H9 (cell line): ENCODE measurements around the gene MYO1E. TPM values are rescaled to one million over a fixed set of nuclear protein-coding genes. Genes with fewer than 3 reads are reported as not detected.

Source experiments
- DNase-seq: peaks from one replicate; pipeline ENCODE4 v3.0.0-alpha.2; 2017
- H2AFZ ChIP-seq: one replicate; pipeline ENCODE4 v1.6.1; 2013; ENCODE audit warnings: mild to moderate bottlenecking, low read length, control low read depth, moderate library complexity
- H2AK5ac ChIP-seq: 2 replicates; pipeline ENCODE4 v1.6.1; 2013; ENCODE audit warnings: low read length, control low read depth, mixed read lengths; ENCODE audit not compliant: insufficient read length
- H2BK120ac ChIP-seq: one replicate; pipeline ENCODE4 v1.6.1; 2013; ENCODE audit warnings: low read depth, mild to moderate bottlenecking, low read length, control low read depth, inconsistent platforms; ENCODE audit not compliant: poor library complexity, severe bottlenecking
- H2BK12ac ChIP-seq: 2 replicates; pipeline ENCODE4 v1.6.1; 2013; ENCODE audit warnings: low read length, control low read depth, mixed read lengths, low read depth; ENCODE audit not compliant: insufficient read length
- H2BK15ac ChIP-seq: 2 replicates; pipeline ENCODE4 v1.6.1; 2013; ENCODE audit warnings: low read depth, low read length, control low read depth
- H2BK20ac ChIP-seq: one replicate; pipeline ENCODE4 v1.6.1; 2013; ENCODE audit warnings: low read depth, mild to moderate bottlenecking, low read length, control low read depth, inconsistent platforms; ENCODE audit not compliant: poor library complexity, severe bottlenecking
- H2BK5ac ChIP-seq: 2 replicates; pipeline ENCODE4 v1.6.1; 2013; ENCODE audit warnings: low read length, control low read depth, mixed read lengths; ENCODE audit not compliant: insufficient read length
- H3K14ac ChIP-seq: 2 replicates; pipeline ENCODE4 v1.6.1; 2013; ENCODE audit warnings: low read length, control low read depth; ENCODE audit not compliant: insufficient read depth
- H3K18ac ChIP-seq: 2 replicates; pipeline ENCODE4 v1.6.1; 2013; ENCODE audit warnings: low read depth, mild to moderate bottlenecking, mixed read lengths, low read length, control low read depth; ENCODE audit not compliant: insufficient read length
- H3K23ac ChIP-seq: 2 replicates; pipeline ENCODE4 v1.6.1; 2013; ENCODE audit warnings: low read length, control low read depth, mixed read lengths, low read depth; ENCODE audit not compliant: insufficient read length
- H3K23me2 ChIP-seq: 2 replicates; pipeline ENCODE4 v1.6.1; 2013; ENCODE audit warnings: low read depth, mild to moderate bottlenecking, mixed read lengths, low read length, control low read depth; ENCODE audit not compliant: insufficient read length, poor library complexity, severe bottlenecking
- H3K27ac ChIP-seq: 2 replicates; pipeline ENCODE4 v1.5.1; 2013; ENCODE audit warnings: low read length, control low read depth, mixed read lengths, low read depth; ENCODE audit not compliant: insufficient read length
- H3K27me3 ChIP-seq: 2 replicates; pipeline ENCODE4 v1.6.1; 2013; ENCODE audit warnings: low read length, control low read depth, inconsistent platforms; ENCODE audit not compliant: insufficient read depth
- H3K4ac ChIP-seq: 2 replicates; pipeline ENCODE4 v1.6.1; 2013; ENCODE audit warnings: low read depth, mild to moderate bottlenecking, control low read depth, inconsistent platforms, low read length, moderate library complexity
- H3K4me1 ChIP-seq: 2 replicates; pipeline ENCODE4 v1.6.1; 2013; ENCODE audit warnings: low read length, control low read depth, inconsistent platforms; ENCODE audit not compliant: insufficient read depth
- H3K4me2 ChIP-seq: 2 replicates; pipeline ENCODE4 v1.6.1; 2013; ENCODE audit warnings: low read length, control low read depth, mixed read lengths; ENCODE audit not compliant: insufficient read length, insufficient read depth
- H3K56ac ChIP-seq: 2 replicates; pipeline ENCODE4 v1.6.1; 2013; ENCODE audit warnings: low read depth, mild to moderate bottlenecking, mixed read lengths, low read length, control low read depth; ENCODE audit not compliant: insufficient read length
- H3K79me1 ChIP-seq: 2 replicates; pipeline ENCODE4 v1.6.1; 2013; ENCODE audit warnings: low read depth, mild to moderate bottlenecking, moderate library complexity, low read length, control low read depth, inconsistent platforms; ENCODE audit not compliant: insufficient read depth, poor library complexity, severe bottlenecking
- H3K79me2 ChIP-seq: 2 replicates; pipeline ENCODE4 v1.6.1; 2013; ENCODE audit warnings: low read length, control low read depth, inconsistent platforms; ENCODE audit not compliant: insufficient read depth
- H3K9ac ChIP-seq: 2 replicates; pipeline ENCODE4 v1.6.1; 2013; ENCODE audit warnings: low read length, control low read depth, mixed read lengths; ENCODE audit not compliant: insufficient read length; ENCODE audit errors: extremely low read depth
- H3K9me3 ChIP-seq: one replicate; pipeline ENCODE4 v1.6.1; 2013; ENCODE audit warnings: low read depth, low read length, inconsistent platforms; ENCODE audit not compliant: control insufficient read depth
- H3T11ph ChIP-seq: one replicate; pipeline ENCODE4 v1.6.1; 2013; ENCODE audit warnings: mild to moderate bottlenecking, low read length, control low read depth, inconsistent platforms
- H4K20me1 ChIP-seq: one replicate; pipeline ENCODE4 v1.6.1; 2013; ENCODE audit not compliant: control insufficient read depth, insufficient read length, insufficient read depth
- H4K5ac ChIP-seq: 2 replicates; pipeline ENCODE4 v1.6.1; 2013; ENCODE audit warnings: low read depth, mild to moderate bottlenecking, mixed read lengths, low read length, control low read depth; ENCODE audit not compliant: insufficient read length
- H4K8ac ChIP-seq: replicated peaks from 2 replicates; pipeline ENCODE4 v1.6.1; 2013; ENCODE audit warnings: low read length, control low read depth, mixed read lengths, low read depth; ENCODE audit not compliant: insufficient read length
- H4K91ac ChIP-seq: 2 replicates; pipeline ENCODE4 v1.6.1; 2013; ENCODE audit warnings: low read depth, mild to moderate bottlenecking, moderate library complexity, mixed read lengths, low read length, control low read depth; ENCODE audit not compliant: insufficient read length
- H3K27ac Mint-ChIP-seq, 3 experiments: 2 replicates in 2 of 3; 3 replicates in 1 of 3; pipeline ENCODE4 v1.8.0; 2020 to 2021; ENCODE audit warnings: mixed read lengths in 3 of 3, mild to moderate bottlenecking in 1 of 3, moderate library complexity in 1 of 3
- H3K27me3 Mint-ChIP-seq: 2 replicates; pipeline ENCODE4 v1.8.0; 2021; ENCODE audit warnings: low read depth, mild to moderate bottlenecking, moderate library complexity, mixed read lengths
- H3K36me3 Mint-ChIP-seq, 3 experiments: 2 replicates in 2 of 3; 3 replicates in 1 of 3; pipeline ENCODE4 v1.8.0; 2020 to 2021; ENCODE audit warnings: low read depth in 3 of 3, mixed read lengths in 3 of 3; ENCODE audit not compliant: insufficient read depth in 1 of 3
- H3K4me1 Mint-ChIP-seq, 2 experiments: 2 replicates each; pipeline ENCODE4 v1.8.0; 2020; ENCODE audit warnings: mixed read lengths in 2 of 2
- H3K4me3 Mint-ChIP-seq, 2 experiments: 2 replicates in 1 of 2; 3 replicates in 1 of 2; pipeline ENCODE4 v1.8.0; 2020 to 2021; ENCODE audit warnings: mild to moderate bottlenecking in 2 of 2, mixed read lengths in 2 of 2, moderate library complexity in 1 of 2
- H3K9me3 Mint-ChIP-seq, 2 experiments: 2 replicates in 1 of 2; 3 replicates in 1 of 2; pipeline ENCODE4 v1.8.0; 2020; ENCODE audit warnings: mild to moderate bottlenecking in 2 of 2, mixed read lengths in 2 of 2, moderate library complexity in 1 of 2
- CTCF ChIP-seq: fragments of 200-600 bp; sonication (generic); conservative IDR thresholded peaks from 3 replicates; pipeline ENCODE4 v1.8.0; 2021; ENCODE audit warnings: antibody characterized with exemption, mild to moderate bottlenecking
- whole genome bisulfite sequencing: extraction: QIAGEN DNeasy Blood & Tissue Kit; methylation state at CpG from one replicate; pipeline ENCODE4 v1.1.7; 2013; ENCODE audit warnings: missing lambda C conversion rate, low lambda C conversion rate, mixed read lengths; ENCODE audit not compliant: insufficient read length; ENCODE audit errors: extremely low coverage; 5-methylcytosine and 5-hydroxymethylcytosine counted together
- total RNA-seq: library from RNA; stranded (reverse); gene quantifications from 2 replicates; pipeline ENCODE4 v1.2.1, GENCODE V29; 2021

MYO1E gene
- total RNA-seq, 1 experiment from 2014 or later: 235 TPM

GRCh38 chr15:59240036-59240435 lies 132.6 kb downstream of the MYO1E start:
- Mint-ChIP-seq H3K27ac (no peak overlapping the region), H3K4me3 (no peak overlapping the region), H3K4me1 (peaks cover 17 to 20% of the 10 kb centered on the region in 2 experiments), H3K27me3 (no peaks in the 10 kb centered on the region), H3K9me3 (no peaks in the 10 kb centered on the region), H3K36me3 (peaks cover 2 to 24% (median 22%) of the 10 kb centered on the region in 3 experiments)
- Histone ChIP-seq H3K56ac (no peak overlapping the region), H2BK12ac (no peak overlapping the region), H4K5ac (no peak overlapping the region), H3K14ac (no peak overlapping the region), H3K79me2 (no peaks in the 10 kb centered on the region), H4K8ac (no peak overlapping the region), H2BK20ac (no peak overlapping the region), H3K79me1 (no peaks in the 10 kb centered on the region), H2BK120ac (no peak overlapping the region), H3T11ph (no peak overlapping the region), H4K91ac (no peak overlapping the region), H3K4me1 (peaks cover 3% of the 10 kb centered on the region; the same call in 1 of the 2 replicates), H2AFZ (no peak overlapping the region), H3K18ac (no peak overlapping the region), H3K4ac (no peak overlapping the region), H3K4me2 (no peak overlapping the region), H3K27me3 (no peaks in the 10 kb centered on the region), H3K23me2 (no peaks in the 10 kb centered on the region), H2AK5ac (no peak overlapping the region), H3K9ac (no peak overlapping the region), H3K27ac (no peak overlapping the region), H2BK5ac (no peak overlapping the region), H3K9me3 (no peaks in the 10 kb centered on the region), H4K20me1 (no peaks in the 10 kb centered on the region), H2BK15ac (no peak overlapping the region), H3K23ac (no peak overlapping the region)
- WGBS: no CpG with 5 or more reads among the region's 5 CpGs
- TF ChIP-seq CTCF: no peak
- no peak for DNase-seq
